AG10803 (cell line): ENCODE results near the gene ARHGAP15.

ENCODE experiments used
- DNase-seq: peaks from one replicate; pipeline ENCODE4 v3.0.0; 2010; ENCODE audit warnings: low read depth
- H3K4me3 ChIP-seq: 2 replicates; pipeline ENCODE4 v1.5.1; 2011; ENCODE audit warnings: mild to moderate bottlenecking, low read length, control low read depth
- CTCF ChIP-seq: conservative IDR thresholded peaks from 2 replicates; pipeline ENCODE4 v1.5.1; 2011; ENCODE audit warnings: mild to moderate bottlenecking, low read length, control low read depth, inconsistent platforms

ARHGAP15 gene

GRCh38 chr2:143402451-143402850 is 273.2 kb downstream of the ARHGAP15 start:
- no peak overlapping the region for H3K4me3 ChIP-seq
- DNase-seq = no peak
- no peak for TF ChIP-seq CTCF

GRCh38 chr2:143410082-143410897 is 281.1 kb downstream of the ARHGAP15 start:
- DNase-seq = no peak
- H3K4me3 ChIP-seq = no peak overlapping the region
- TF ChIP-seq CTCF = no peak

- TF ChIP-seq CTCF = no peak
- DNase-seq = no peak
Observed at GRCh38 chr2:143415571-143415970, 286.4 kb downstream of the ARHGAP15 start.

GRCh38 chr2:143417428-143417827 is 288.2 kb downstream of the ARHGAP15 start:
- DNase-seq = no peak
- no peak overlapping the region for H3K4me3 ChIP-seq
- no peak for TF ChIP-seq CTCF

More at GRCh38 chr2:143415571-143415970, 286.4 kb downstream of the ARHGAP15 start:
- H3K4me3 ChIP-seq = no peak overlapping the region

GRCh38 chr2:143420313-143420712 is 291.1 kb downstream of the ARHGAP15 start:
- no peak for TF ChIP-seq CTCF
- DNase-seq = peak; percentile 43
- no peak overlapping the region for H3K4me3 ChIP-seq

GRCh38 chr2:143422681-143423080 is 293.5 kb downstream of the ARHGAP15 start:
- no peak for TF ChIP-seq CTCF
- H3K4me3 ChIP-seq = no peak overlapping the region
- DNase-seq = no peak

DNA sequence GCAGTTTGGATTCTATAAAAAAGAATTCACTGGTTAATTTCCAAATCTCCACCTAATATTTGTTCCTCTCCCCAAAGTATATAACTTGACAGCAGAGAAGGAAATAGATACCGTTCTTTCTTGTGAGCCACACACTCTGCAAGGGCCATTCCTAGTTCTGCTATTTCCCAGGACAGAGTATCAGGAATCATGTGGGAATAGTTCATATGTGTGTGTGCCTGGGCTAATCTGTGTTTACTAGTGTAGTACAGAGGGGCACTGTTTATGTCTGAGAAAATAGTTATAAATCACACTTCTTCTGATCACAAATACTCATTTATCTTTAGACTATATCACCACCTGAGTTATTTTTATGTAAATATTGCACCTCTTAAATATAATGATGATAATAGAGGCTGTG is 296.7 kb downstream of the ARHGAP15 start:
- no peak for DNase-seq
- TF ChIP-seq CTCF = no peak
- no peak overlapping the region for H3K4me3 ChIP-seq
